Loucy (cell line): ENCODE data around the gene C5orf15.

Experiments
- EZH2phosphoT487 ChIP-seq: fragments of 200-600 bp; IDR thresholded peaks from 2 replicates; pipeline ENCODE4 v1.6.1; 2018; ENCODE audit warnings: antibody characterized with exemption, mild to moderate bottlenecking, moderate library complexity, borderline replicate concordance
- TF ChIP-seq, protein P1 (sequence below): fragments of 200-600 bp; sonication (generic); conservative IDR thresholded peaks from 2 replicates; pipeline ENCODE4 v1.5.1; 2014; ENCODE audit warnings: mild to moderate bottlenecking, antibody characterized with exemption, low read length

DNA sequence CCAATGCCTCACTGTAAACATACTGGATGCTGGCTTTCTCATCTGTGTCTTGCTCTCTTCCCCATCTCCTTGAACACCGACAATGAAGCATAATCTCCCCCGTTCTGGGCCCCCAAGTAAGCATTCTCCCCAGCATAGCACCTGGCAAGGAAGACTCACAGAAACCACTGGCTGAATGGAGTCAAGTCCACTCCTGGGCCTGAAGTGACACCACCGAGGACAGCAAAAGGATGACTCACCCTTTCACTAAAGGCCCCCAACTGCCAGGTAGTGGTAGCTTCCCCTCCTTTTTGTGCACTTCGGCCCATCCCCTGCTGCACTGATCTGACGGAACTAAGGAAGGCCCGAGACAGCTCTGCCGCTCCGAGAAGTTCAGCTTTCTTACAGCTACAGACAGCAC is 26.9 kb upstream of the C5orf15 start:
- TF ChIP-seq, protein P1, sequence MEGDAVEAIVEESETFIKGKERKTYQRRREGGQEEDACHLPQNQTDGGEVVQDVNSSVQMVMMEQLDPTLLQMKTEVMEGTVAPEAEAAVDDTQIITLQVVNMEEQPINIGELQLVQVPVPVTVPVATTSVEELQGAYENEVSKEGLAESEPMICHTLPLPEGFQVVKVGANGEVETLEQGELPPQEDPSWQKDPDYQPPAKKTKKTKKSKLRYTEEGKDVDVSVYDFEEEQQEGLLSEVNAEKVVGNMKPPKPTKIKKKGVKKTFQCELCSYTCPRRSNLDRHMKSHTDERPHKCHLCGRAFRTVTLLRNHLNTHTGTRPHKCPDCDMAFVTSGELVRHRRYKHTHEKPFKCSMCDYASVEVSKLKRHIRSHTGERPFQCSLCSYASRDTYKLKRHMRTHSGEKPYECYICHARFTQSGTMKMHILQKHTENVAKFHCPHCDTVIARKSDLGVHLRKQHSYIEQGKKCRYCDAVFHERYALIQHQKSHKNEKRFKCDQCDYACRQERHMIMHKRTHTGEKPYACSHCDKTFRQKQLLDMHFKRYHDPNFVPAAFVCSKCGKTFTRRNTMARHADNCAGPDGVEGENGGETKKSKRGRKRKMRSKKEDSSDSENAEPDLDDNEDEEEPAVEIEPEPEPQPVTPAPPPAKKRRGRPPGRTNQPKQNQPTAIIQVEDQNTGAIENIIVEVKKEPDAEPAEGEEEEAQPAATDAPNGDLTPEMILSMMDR: no peak
- TF ChIP-seq EZH2phosphoT487: no peak
